ENCODE measurements around the gene SDK2.

Gene SDK2

DNA sequence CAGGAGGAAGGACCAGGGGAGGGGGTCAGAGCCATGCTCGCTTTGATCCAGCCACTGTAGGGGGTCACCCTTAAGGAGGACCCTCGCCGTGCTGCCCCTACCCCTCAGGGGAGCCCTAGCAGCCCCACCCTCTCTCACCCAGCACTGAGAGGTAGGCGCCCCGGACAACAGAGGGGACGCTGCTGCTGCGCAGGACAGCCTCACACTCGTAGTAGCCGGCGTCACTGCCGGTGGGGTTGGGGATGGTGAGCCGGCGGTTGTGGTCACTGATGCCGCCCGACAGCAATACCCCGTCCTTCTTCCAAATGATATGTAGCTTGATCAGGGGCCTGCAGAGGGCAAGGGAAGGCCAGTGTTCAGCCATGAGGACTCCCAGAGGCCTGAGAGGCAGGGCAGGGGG lies 206.4 kb downstream of the SDK2 start:
- no peak for DNase-seq

- no peak for DNase-seq
Observed at GRCh38 chr17:73436954-73437353, 207.3 kb downstream of the SDK2 start.

GRCh38 chr17:73435412-73435811 lies 208.8 kb downstream of the SDK2 start:
- no peak for DNase-seq

- no peak for DNase-seq
Observed at GRCh38 chr17:73434154-73434553, 210.1 kb downstream of the SDK2 start.

GRCh38 chr17:73433501-73433900 lies 210.7 kb downstream of the SDK2 start:
- no peak for DNase-seq

GRCh38 chr17:73432624-73433190 lies 211.5 kb downstream of the SDK2 start:
- no peak for DNase-seq

GRCh38 chr17:73431401-73432205 lies 212.6 kb downstream of the SDK2 start:
- no peak for DNase-seq

- DNase-seq = no peak
Observed at GRCh38 chr17:73430848-73431247, 213.4 kb downstream of the SDK2 start.

DNA sequence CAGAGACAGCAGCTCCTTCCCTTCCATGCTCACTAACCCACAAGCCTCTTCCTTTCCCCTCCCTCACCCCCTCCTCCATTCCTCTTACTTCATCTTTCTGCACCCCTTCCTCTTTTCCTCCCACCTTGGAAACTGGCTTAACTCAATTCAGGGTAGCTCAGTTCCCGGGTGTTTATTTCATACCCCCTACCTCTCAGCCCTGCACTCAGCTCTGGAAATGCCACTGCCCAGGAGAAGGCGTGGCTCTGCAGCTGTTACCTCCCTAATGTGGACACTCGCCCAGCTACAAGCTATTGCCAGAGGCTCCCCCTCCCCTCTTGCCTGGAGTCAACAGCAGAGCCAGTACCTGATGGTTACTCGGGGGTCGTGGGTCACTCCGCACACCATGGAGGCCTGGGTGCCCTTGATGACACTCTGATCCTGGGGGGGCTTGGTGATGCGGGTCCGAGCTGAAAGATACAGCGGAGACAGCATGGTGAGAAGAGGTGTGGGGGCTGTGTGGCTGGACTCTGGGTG lies 214.0 kb downstream of the SDK2 start:
- DNase-seq = no peak

DNA sequence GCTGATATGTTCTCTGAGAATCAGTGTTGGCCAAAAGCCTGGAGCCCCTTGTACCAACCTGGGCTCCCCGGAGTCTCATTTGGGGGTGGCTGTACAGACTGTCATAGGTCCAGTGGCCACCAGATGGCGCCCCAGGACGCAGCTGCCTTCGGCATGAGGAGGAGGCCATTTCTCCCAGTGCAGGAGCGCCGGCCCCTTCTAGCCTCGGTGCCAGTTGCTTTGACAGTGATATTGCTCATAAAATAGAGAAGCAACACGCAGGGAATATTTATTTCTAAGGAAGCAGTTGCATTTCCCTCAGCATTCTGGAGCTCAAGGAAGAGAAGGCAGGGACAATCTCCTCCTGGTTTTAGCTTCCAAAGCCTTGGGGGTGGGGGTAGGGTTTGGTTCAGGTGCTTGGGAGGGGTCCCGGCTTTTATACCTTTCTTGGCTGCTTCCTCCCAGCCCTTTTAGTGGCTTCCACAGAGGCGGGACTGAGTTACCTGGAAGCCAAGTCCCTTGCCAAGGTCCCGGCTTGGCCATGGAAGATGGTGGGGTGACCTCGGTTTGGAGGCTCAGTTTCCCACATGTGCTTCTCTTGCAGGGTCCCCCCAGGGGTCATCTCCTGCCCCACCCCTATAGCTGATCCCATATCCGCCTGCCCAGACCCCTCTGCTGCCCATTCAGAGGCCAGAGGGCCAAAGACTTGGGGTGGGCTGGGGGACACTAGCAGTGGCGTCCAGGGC lies 214.6 kb downstream of the SDK2 start:
- peak; percentile 30 for DNase-seq

DNA sequence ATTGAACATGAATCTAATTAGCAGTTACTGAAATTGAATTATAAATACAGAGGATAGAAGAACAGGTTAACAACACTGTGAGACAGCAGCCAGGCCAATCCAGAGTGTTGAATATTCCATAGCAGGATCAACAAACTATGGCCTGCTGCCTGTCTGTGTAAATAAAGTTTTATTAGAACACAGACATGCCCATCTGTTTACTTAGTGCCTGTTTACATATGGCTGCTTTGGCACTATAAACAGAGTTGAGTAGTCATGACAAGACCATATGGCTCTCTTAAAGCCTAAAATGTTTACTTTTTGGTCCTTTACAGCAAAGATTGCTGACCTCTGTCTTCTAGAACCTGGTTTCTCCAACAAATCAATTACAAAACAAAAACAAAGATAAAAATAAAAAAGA lies 217.0 kb downstream of the SDK2 start:
- no peak for DNase-seq

- no peak for DNase-seq
Observed at GRCh38 chr17:73424571-73424970, 219.7 kb downstream of the SDK2 start.

DNA sequence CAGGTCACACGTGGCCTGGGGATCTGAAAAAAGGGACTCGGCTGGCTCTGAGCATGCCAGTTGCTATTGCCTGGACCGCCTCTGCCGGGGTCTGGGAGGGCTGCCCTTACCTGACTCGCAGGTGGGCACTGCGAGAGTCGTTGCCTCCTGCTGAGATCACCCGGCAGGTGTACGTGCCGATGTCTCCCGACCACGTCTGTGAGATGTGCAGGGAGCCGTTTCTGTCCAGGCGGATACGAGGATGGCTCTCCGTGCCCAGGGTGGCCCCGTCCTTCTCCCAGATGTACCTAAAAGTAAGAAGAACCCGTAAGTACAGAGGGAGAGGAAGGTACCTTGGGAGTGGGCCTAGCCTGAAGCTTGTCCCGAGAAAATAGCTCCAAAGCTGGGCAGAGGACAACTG lies 220.4 kb downstream of the SDK2 start:
- DNase-seq = no peak

- no peak for DNase-seq
Observed at GRCh38 chr17:73423159-73423715, 221.0 kb downstream of the SDK2 start.

GRCh38 chr17:73422121-73422520 lies 222.1 kb downstream of the SDK2 start:
- DNase-seq = no peak

DNA sequence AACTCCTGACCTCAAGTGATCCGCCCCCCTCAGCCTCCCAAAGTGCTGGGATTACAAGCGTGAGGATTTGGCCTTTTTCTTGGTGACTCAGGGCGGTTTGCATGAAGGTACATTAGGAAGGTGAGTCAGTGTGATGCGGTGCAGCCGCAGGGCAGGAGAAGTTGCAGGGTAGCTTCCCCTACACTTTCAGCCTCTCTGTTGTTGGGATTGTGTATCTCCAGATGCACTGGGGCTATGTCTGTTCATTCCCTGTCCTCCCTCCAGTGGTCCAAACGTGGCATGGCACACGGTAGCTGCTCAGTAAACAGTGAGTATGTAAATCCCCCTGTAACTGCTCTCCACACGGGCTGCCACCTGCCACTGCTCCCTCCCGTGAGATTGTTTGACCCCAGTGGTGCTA lies 223.3 kb downstream of the SDK2 start:
- DNase-seq = no peak

- no peak for DNase-seq
Observed at GRCh38 chr17:73419881-73420280, 224.4 kb downstream of the SDK2 start.

- DNase-seq = no peak
Observed at GRCh38 chr17:73419051-73419450, 225.2 kb downstream of the SDK2 start.

- DNase-seq = no peak
Observed at GRCh38 chr17:73415782-73416181, 228.5 kb downstream of the SDK2 start.

DNA sequence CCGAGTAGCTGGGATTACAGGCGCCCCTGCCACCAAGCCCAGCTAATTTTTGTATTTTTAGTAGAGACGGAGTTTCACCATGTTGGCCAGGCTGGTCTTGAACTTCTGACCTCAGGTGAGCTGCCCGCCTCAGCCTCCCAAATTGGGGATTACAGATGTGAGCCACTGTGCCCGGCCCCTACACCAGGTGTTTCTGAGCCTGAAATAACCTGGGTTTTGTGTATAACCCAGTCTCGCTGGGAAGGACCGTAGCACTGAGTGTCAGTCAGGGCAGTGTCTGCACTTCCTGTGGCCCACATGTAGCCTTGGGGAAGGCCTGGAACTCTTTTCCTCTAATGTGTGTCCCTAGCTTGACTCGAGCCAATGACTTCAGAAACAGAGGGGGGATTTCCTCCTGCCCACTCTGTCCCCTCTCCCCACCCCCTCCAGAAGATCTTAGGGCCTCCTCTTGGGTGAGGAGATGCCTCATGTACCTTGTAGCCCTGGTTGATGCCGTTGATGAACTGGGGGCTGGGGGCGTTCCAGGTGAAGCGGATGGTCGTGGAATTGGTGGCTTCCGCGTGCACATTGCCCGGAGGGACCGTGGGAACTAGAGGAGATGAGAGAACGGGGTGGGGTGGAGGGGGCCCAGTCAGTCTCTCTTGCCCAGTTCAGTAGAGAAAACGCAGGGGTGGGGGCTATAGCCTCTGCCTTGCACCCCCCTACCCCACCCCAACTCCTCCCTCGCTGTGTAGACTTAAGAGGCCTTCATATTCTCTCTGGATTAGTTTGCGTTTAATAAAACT lies 229.9 kb downstream of the SDK2 start:
- no peak for DNase-seq

- DNase-seq = no peak
Observed at GRCh38 chr17:73412914-73413313, 231.3 kb downstream of the SDK2 start.

DNA sequence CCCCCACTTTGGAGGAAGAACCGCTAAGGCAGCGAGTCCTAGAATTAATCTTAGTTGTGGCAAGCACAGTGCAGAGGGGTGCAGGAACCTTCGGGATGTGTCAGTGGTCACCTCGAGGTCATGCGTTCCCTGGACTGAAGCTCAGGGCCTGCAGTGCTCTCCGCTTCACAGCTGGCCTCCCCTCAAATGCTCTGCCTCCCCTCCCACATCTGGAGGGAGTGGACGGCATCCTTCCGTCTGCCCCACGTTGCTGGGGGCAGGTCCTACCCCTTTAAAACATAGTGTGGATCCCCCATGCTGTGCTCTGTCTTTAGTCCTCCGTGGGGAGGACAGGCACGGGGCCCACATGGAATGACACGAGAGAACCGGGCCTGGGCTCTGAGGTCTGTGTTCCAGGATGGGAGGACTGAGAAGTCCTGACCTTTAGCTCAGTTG lies 232.9 kb downstream of the SDK2 start:
- DNase-seq = no peak

All from GOT3 (cell line).